IMR-90 (cell line): ENCODE results near the gene MEIS3. TPM values are rescaled to one million over a fixed set of nuclear protein-coding genes. Genes with fewer than 3 reads are reported as not detected.

Experiments used
- ATAC-seq: fragments of 200-7000 bp; cut with Tn5 transposase; 2 replicates; pipeline ENCODE4 v1.9.1; 2020; ENCODE audit warnings: low read depth, mild to moderate bottlenecking, moderate library complexity
- BruUV-seq: library from RNA; stranded (reverse); fragments of 400-500 nt; replicated peaks from 2 replicates; lab custom pipeline; 2021; lab: Mats Ljungman, UMichigan
- CTCF ChIA-PET: fragments of 300-600 bp; formaldehyde crosslinking; extraction: SDS; loops from one replicate; lab custom pipeline; 2021; ENCODE audit warnings: antibody characterized with exemption; lab: Yijun Ruan, JAX
- POLR2A ChIA-PET: fragments of 300-600 bp; sonication (Branson Sonifier 250); formaldehyde crosslinking; loops from one replicate; lab custom pipeline; 2022; ENCODE audit warnings: antibody characterized with exemption; ENCODE audit not compliant: unreplicated experiment; lab: Charles Lee
- DNase-seq: peaks from one replicate; pipeline ENCODE4 v3.0.0; 2013
- H2AFZ ChIP-seq: replicated peaks from 2 replicates; pipeline ENCODE3; 2013; ENCODE audit warnings: low read length, mild to moderate bottlenecking; ENCODE audit not compliant: poor library complexity
- H2AK5ac ChIP-seq: 2 replicates; pipeline ENCODE4 v1.6.1; 2013; ENCODE audit warnings: low read depth, low read length, inconsistent platforms
- H2AK9ac ChIP-seq: replicated peaks from 2 replicates; pipeline ENCODE3; 2013; ENCODE audit warnings: mild to moderate bottlenecking, low read depth, low read length, moderate library complexity; ENCODE audit not compliant: poor library complexity
- H2BK120ac ChIP-seq: 2 replicates; pipeline ENCODE4 v1.6.1; 2013; ENCODE audit warnings: low read depth, low read length, inconsistent platforms
- H2BK15ac ChIP-seq: 3 replicates; pipeline ENCODE4 v1.6.1; 2013; ENCODE audit warnings: low read depth, low read length, inconsistent platforms
- H2BK20ac ChIP-seq: 2 replicates; pipeline ENCODE4 v1.6.1; 2013; ENCODE audit warnings: low read depth, mild to moderate bottlenecking, inconsistent platforms, low read length, moderate library complexity
- H2BK5ac ChIP-seq: 2 replicates; pipeline ENCODE4 v1.6.1; 2013; ENCODE audit warnings: mild to moderate bottlenecking, low read depth, low read length, inconsistent platforms; ENCODE audit not compliant: poor library complexity, severe bottlenecking
- H3K14ac ChIP-seq: replicated peaks from 2 replicates; pipeline ENCODE4 v1.6.1; 2013; ENCODE audit warnings: low read depth, low read length, inconsistent platforms
- H3K18ac ChIP-seq: 2 replicates; pipeline ENCODE4 v1.6.1; 2013; ENCODE audit warnings: low read depth, low read length, control low read depth
- H3K23ac ChIP-seq: 2 replicates; pipeline ENCODE4 v1.6.1; 2013; ENCODE audit warnings: low read depth, low read length, inconsistent platforms
- H3K27ac ChIP-seq: 2 replicates; pipeline ENCODE4 v1.5.1; 2013; ENCODE audit warnings: mild to moderate bottlenecking, control low read depth, low read length; ENCODE audit not compliant: insufficient read depth
- H3K27me3 ChIP-seq: 2 replicates; pipeline ENCODE4 v1.6.1; 2013; ENCODE audit warnings: low read length; ENCODE audit not compliant: control insufficient read depth, insufficient read depth
- H3K36me3 ChIP-seq: 2 replicates; pipeline ENCODE4 v1.6.1; 2013; ENCODE audit warnings: low read length, mixed read lengths; ENCODE audit not compliant: control insufficient read depth, insufficient read depth
- H3K4ac ChIP-seq: 2 replicates; pipeline ENCODE4 v1.6.1; 2013; ENCODE audit warnings: low read depth, low read length, inconsistent platforms
- H3K4me1 ChIP-seq: 2 replicates; pipeline ENCODE4 v1.6.1; 2013; ENCODE audit warnings: low read length, mixed read lengths; ENCODE audit not compliant: control insufficient read depth, insufficient read depth
- H3K4me2 ChIP-seq: 2 replicates; pipeline ENCODE4 v1.6.1; 2013; ENCODE audit warnings: low read depth, mild to moderate bottlenecking, control low read depth, low read length, moderate library complexity
- H3K4me3 ChIP-seq: 2 replicates; pipeline ENCODE4 v1.5.1; 2013; ENCODE audit warnings: low read depth, mild to moderate bottlenecking, control low read depth, low read length, moderate library complexity; ENCODE audit not compliant: insufficient read depth
- H3K56ac ChIP-seq: 2 replicates; pipeline ENCODE4 v1.6.1; 2013; ENCODE audit warnings: low read length, inconsistent platforms; ENCODE audit not compliant: insufficient read depth; ENCODE audit errors: extremely low read depth
- H3K79me1 ChIP-seq, 2 experiments: 2 replicates each; pipeline ENCODE4 v1.6.1; 2013; ENCODE audit warnings: low read length in 2 of 2, inconsistent platforms in 1 of 2, low read depth in 1 of 2
- H3K9ac ChIP-seq: 2 replicates; pipeline ENCODE4 v1.6.1; 2013; ENCODE audit warnings: low read depth, low read length, control low read depth
- H3K9me1 ChIP-seq: 2 replicates; pipeline ENCODE4 v1.6.1; 2013; ENCODE audit warnings: low read length, inconsistent platforms; ENCODE audit not compliant: insufficient read depth
- H3K9me3 ChIP-seq: 2 replicates; pipeline ENCODE4 v1.6.1; 2013; ENCODE audit warnings: low read length; ENCODE audit not compliant: control insufficient read depth, insufficient read depth
- H4K20me1 ChIP-seq: 2 replicates; pipeline ENCODE4 v1.6.1; 2013; ENCODE audit warnings: low read length, inconsistent platforms; ENCODE audit not compliant: insufficient read depth
- H4K5ac ChIP-seq: 2 replicates; pipeline ENCODE4 v1.6.1; 2013; ENCODE audit warnings: mild to moderate bottlenecking, low read depth, low read length, control low read depth
- H4K8ac ChIP-seq, 2 experiments: 2 replicates each; pipeline ENCODE4 v1.6.1; 2013; ENCODE audit warnings: low read depth in 2 of 2, low read length in 2 of 2, control low read depth in 1 of 2, inconsistent platforms in 1 of 2
- H4K91ac ChIP-seq: 2 replicates; pipeline ENCODE4 v1.6.1; 2013; ENCODE audit warnings: low read depth, low read length, inconsistent platforms; ENCODE audit not compliant: insufficient read depth
- MAFK ChIP-seq: IDR thresholded peaks from 2 replicates; pipeline ENCODE4 v1.6.1; 2012; ENCODE audit warnings: low read depth, low read length, improper control_type of control experiment
- POLR2A ChIP-seq: IDR thresholded peaks from 2 replicates; pipeline ENCODE4 v1.6.1; 2012; ENCODE audit warnings: mild to moderate bottlenecking, low read depth, low read length
- WGBS, 2 experiments: methylation state at CpG; one replicate each; pipeline versions ENCODE4 v1.1.5 to v1.1.7; 2013; ENCODE audit warnings: missing lambda C conversion rate in 2 of 2; ENCODE audit not compliant: insufficient read length in 1 of 2; ENCODE audit errors: extremely low coverage in 2 of 2; 5-methylcytosine and 5-hydroxymethylcytosine counted together
- dilution Hi-C: fragments of 300-500 bp; cut with HindIII; formaldehyde crosslinking; loops from one replicate; pipeline ENCODE4 v1.14.3; 2018; ENCODE audit warnings: low sequenced_read_pairs; ENCODE audit not compliant: unreplicated experiment
- in situ Hi-C: fragments of 300-500 bp; cut with MboI; formaldehyde crosslinking; loops from 3 replicates; pipeline ENCODE4 v1.14.3; 2019; ENCODE audit warnings: low sequenced_read_pairs, inconsistent platforms, mixed read lengths
- intact Hi-C: fragments of 100-400 bp; cut with micrococcal nuclease; formaldehyde crosslinking; loops from 2 replicates; pipeline ENCODE4 v1.10.0; 2022
- polyA plus RNA-seq, 3 experiments: library from polyadenylated mRNA; depleted of rRNA; stranded (reverse); fragments of >200 nt; gene quantifications; 2 replicates each; pipeline ENCODE4 v1.2.3, GENCODE V29; 2012; ENCODE audit warnings: low replicate concordance in 1 of 3
- total RNA-seq: library from RNA; depleted of rRNA; stranded (reverse); fragments of >200 nt; gene quantifications from 2 replicates; pipeline ENCODE4 v1.2.3, GENCODE V29; 2012
- TF ChIP-seq, protein P1 (sequence below): fragments of 150-350 bp; IDR thresholded peaks from 2 replicates; pipeline ENCODE4 v1.6.1; 2016; ENCODE audit warnings: low read depth, mild to moderate bottlenecking, low read length, moderate library complexity, borderline replicate concordance

Gene MEIS3
- total and polyA plus RNA-seq, 2 of the 4 experiments (the other 2 are of a cell fraction) = 32.4 to 33.0 TPM

DNA sequence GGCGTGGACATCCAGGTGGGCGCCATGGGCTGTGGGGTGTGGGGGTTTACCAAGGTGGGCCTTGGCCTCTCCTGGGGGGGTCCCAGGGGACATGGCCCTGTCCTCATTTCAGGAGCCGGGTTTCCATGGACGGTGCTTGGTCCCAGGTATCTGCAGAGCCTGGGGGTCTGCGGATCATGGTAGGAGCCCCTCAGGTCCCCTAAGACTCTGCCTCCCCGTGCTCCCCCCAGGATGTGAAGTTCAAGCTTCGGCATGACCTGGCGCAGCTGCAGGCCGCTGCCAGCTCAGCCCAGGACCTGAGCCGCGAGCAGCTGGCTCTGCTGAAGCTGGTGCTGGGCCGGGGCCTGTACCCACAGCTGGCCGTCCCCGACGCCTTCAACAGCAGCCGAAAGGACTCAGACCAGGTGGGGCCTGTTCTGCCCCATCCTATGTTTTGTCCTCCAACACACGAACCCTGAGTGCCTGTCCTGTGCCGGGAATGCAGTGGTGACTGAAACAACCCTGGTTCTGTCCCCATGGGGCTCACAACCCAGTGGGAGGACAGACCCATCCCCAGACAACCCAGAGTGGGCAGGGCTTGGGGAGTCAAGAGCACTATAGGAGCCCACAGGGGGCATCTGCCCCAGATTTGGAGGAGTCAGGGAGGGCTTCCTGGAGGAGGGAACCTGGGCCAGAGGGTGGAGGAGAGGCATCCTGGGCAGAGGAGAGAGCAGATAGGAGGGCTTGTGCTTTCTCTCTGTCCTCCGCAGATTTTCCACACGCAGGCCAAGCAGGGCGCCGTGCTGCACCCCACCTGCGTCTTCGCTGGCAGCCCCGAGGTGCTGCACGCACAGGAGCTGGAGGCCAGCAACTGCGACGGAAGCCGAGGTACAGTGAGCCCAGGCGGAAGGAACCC, 43.4 kb downstream of the MEIS3 start:
- H3K36me3 ChIP-seq = peaks cover 77% of the 10 kb centered on the region
- no peak overlapping the region for H3K27ac ChIP-seq
- no peak overlapping the region for H3K18ac ChIP-seq
- dilution Hi-C loops = no loop called here
- no peaks in the 10 kb centered on the region for H3K4me1 ChIP-seq
- no peak overlapping the region for H3K4ac ChIP-seq
- ChIA-PET POLR2A (no interaction called here), CTCF (no interaction called here)
- no TSS peak for BruUV-seq
- no peak overlapping the region for H2BK20ac ChIP-seq
- H2BK5ac ChIP-seq = no peak overlapping the region
- no peak overlapping the region for H3K4me3 ChIP-seq
- no peak overlapping the region for H3K4me2 ChIP-seq
- H3K9ac ChIP-seq = no peak overlapping the region
- H3K23ac ChIP-seq = no peak overlapping the region
- in situ Hi-C loops = no loop called here
- intact Hi-C loops = no loop called here
- ATAC-seq = no peak
- peaks cover 13% of the 10 kb centered on the region; the same call in 1 of the 2 replicates for H4K20me1 ChIP-seq
- WGBS, 2 experiments = 94% methylated on average over 13 of the region's 30 CpGs; no CpG with 5 or more reads in 1 of the 2 experiments
- no peak for DNase-seq
- H4K8ac ChIP-seq = no peak overlapping the region
- H2BK120ac ChIP-seq = no peak overlapping the region
- H4K5ac ChIP-seq = no peak overlapping the region
- no peaks in the 10 kb centered on the region for H3K27me3 ChIP-seq
- no peak overlapping the region for H2AK9ac ChIP-seq
- TF ChIP-seq, protein P1, sequence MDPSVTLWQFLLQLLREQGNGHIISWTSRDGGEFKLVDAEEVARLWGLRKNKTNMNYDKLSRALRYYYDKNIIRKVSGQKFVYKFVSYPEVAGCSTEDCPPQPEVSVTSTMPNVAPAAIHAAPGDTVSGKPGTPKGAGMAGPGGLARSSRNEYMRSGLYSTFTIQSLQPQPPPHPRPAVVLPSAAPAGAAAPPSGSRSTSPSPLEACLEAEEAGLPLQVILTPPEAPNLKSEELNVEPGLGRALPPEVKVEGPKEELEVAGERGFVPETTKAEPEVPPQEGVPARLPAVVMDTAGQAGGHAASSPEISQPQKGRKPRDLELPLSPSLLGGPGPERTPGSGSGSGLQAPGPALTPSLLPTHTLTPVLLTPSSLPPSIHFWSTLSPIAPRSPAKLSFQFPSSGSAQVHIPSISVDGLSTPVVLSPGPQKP = no peak
- no peak for TF ChIP-seq POLR2A
- no peak for TF ChIP-seq MAFK
- H2BK15ac ChIP-seq = no peak overlapping the region
- no peak overlapping the region for H2AK5ac ChIP-seq
- H3K9me1 ChIP-seq = 0 out of 2 replicates have a peak, but pooled peaks cover 5% of the 10 kb centered on the region
- peaks cover 7 to 18% of the 10 kb centered on the region in 2 experiments; a peak in 3 of 4 replicates for H3K79me1 ChIP-seq
- no peak overlapping the region for H3K56ac ChIP-seq
- no peak overlapping the region for H4K91ac ChIP-seq
- H3K9me3 ChIP-seq = no peaks in the 10 kb centered on the region
- H3K14ac ChIP-seq = no peak overlapping the region
- H2AFZ ChIP-seq = no peak overlapping the region
